ENCODE data around the gene GLDN.

GLDN gene

GRCh38 chr15:51323749-51324148 is 17.7 kb upstream of the GLDN start:
- no peak for DNase-seq

- no peak for DNase-seq
Measured at GRCh38 chr15:51325167-51325566, 16.3 kb upstream of the GLDN start.

GRCh38 chr15:51327081-51327480 is 14.4 kb upstream of the GLDN start:
- DNase-seq, result no peak

- DNase-seq, result no peak
Measured at GRCh38 chr15:51328926-51329325, 12.5 kb upstream of the GLDN start.

GRCh38 chr15:51331141-51331540 is 10.3 kb upstream of the GLDN start:
- no peak for DNase-seq

- DNase-seq, result no peak
Measured at GRCh38 chr15:51332206-51333147, 9.0 kb upstream of the GLDN start.

- DNase-seq, result no peak
Measured at GRCh38 chr15:51333571-51333970, 7.9 kb upstream of the GLDN start.

GRCh38 chr15:51334011-51334451 is 7.4 kb upstream of the GLDN start:
- no peak for DNase-seq

- DNase-seq, result no peak
Measured at GRCh38 chr15:51335087-51335486, 6.4 kb upstream of the GLDN start.

- no peak for DNase-seq
Measured at GRCh38 chr15:51335538-51336410, 5.7 kb upstream of the GLDN start.

- DNase-seq, result no peak
Measured at GRCh38 chr15:51338496-51338895, 3.0 kb upstream of the GLDN start, which contains the start of gene CYP19A1. Gene CYP19A1 (minus strand): TSS chr15:51338596. CDS start chr15:51242912, 95,684 bp downstream.

- no peak for DNase-seq
Measured at GRCh38 chr15:51342227-51342999, 958 bp downstream of the GLDN start.

GRCh38 chr15:51343466-51343865 is 2.0 kb downstream of the GLDN start:
- DNase-seq, result no peak

- no peak for DNase-seq
Measured at GRCh38 chr15:51346136-51346535, 4.7 kb downstream of the GLDN start.

GRCh38 chr15:51348688-51349087 is 7.2 kb downstream of the GLDN start:
- DNase-seq, result no peak

- no peak for DNase-seq
Measured at GRCh38 chr15:51349156-51349844, 7.8 kb downstream of the GLDN start.

- DNase-seq, result no peak
Measured at GRCh38 chr15:51350723-51351122, 9.3 kb downstream of the GLDN start.

- no peak for DNase-seq
Measured at GRCh38 chr15:51353976-51354375, 12.5 kb downstream of the GLDN start.

GRCh38 chr15:51355096-51355495 is 13.6 kb downstream of the GLDN start:
- DNase-seq, result no peak

- DNase-seq, result no peak
Measured at GRCh38 chr15:51356147-51356546, 14.7 kb downstream of the GLDN start.

GRCh38 chr15:51356983-51357382 is 15.5 kb downstream of the GLDN start:
- no peak for DNase-seq

GRCh38 chr15:51359981-51360380 is 18.5 kb downstream of the GLDN start:
- DNase-seq, result no peak

Data from stimulated activated CD4-positive, alpha-beta T cell treated with anti-CD3 and anti-CD28 coated beads, Interleukin-4, amount 100 ng/mL, for 1 hour (primary cell).